Ectodermal cell (in vitro differentiated cells): ENCODE data around the gene WDR70.

Experiments used
- H3K27ac ChIP-seq: 2 replicates; pipeline ENCODE4 v1.7.0; 2013; ENCODE audit warnings: mild to moderate bottlenecking, low read depth, low read length; ENCODE audit not compliant: insufficient read depth, poor library complexity, severe bottlenecking
- H3K27me3 ChIP-seq: 2 replicates; pipeline ENCODE4 v1.7.0; 2013; ENCODE audit warnings: mild to moderate bottlenecking, low read length; ENCODE audit not compliant: insufficient read depth, control insufficient read depth, poor library complexity, severe bottlenecking
- H3K36me3 ChIP-seq: one replicate; pipeline ENCODE4 v1.7.0; 2013; ENCODE audit warnings: low read length; ENCODE audit not compliant: control insufficient read depth, insufficient read depth
- H3K4me1 ChIP-seq: one replicate; pipeline ENCODE4 v1.7.0; 2013; ENCODE audit warnings: low read length; ENCODE audit not compliant: control insufficient read depth, insufficient read depth
- H3K4me3 ChIP-seq: 2 replicates; pipeline ENCODE4 v1.7.0; 2013; ENCODE audit warnings: low read depth, low read length, control low read depth; ENCODE audit not compliant: insufficient read depth
- H3K9me3 ChIP-seq: 2 replicates; pipeline ENCODE4 v1.7.0; 2013; ENCODE audit warnings: mild to moderate bottlenecking, low read length, moderate library complexity; ENCODE audit not compliant: control insufficient read depth
- WGBS, 2 experiments: methylation state at CpG; one replicate each; pipeline ENCODE4 v1.1.7; 2013; ENCODE audit warnings: missing lambda C conversion rate in 2 of 2; 5-methylcytosine and 5-hydroxymethylcytosine counted together

Gene WDR70

GRCh38 chr5:37767961-37768360 is 388.8 kb downstream of the WDR70 start:
- Histone ChIP-seq H3K27ac (no peak overlapping the region), H3K9me3 (no peaks in the 10 kb centered on the region), H3K4me1 (no peaks in the 10 kb centered on the region), H3K4me3 (no peak overlapping the region), H3K27me3 (no peaks in the 10 kb centered on the region), H3K36me3 (no peaks in the 10 kb centered on the region)
- 84 to 85% methylated on average over 4 of the region's 4 CpGs for WGBS, 2 experiments

- Histone ChIP-seq H3K4me1 (no peaks in the 10 kb centered on the region), H3K27ac (no peak overlapping the region), H3K4me3 (no peak overlapping the region), H3K9me3 (no peaks in the 10 kb centered on the region), H3K27me3 (no peaks in the 10 kb centered on the region), H3K36me3 (no peaks in the 10 kb centered on the region)
Measured at GRCh38 chr5:37768371-37768770, 389.3 kb downstream of the WDR70 start.

GRCh38 chr5:37769108-37769507 is 390.0 kb downstream of the WDR70 start:
- Histone ChIP-seq H3K4me3 (no peak overlapping the region), H3K27me3 (no peaks in the 10 kb centered on the region), H3K27ac (no peak overlapping the region), H3K9me3 (no peaks in the 10 kb centered on the region), H3K4me1 (no peaks in the 10 kb centered on the region), H3K36me3 (no peaks in the 10 kb centered on the region)
- WGBS, 2 experiments = 92 to 96% methylated on average over 4 of the region's 4 CpGs

GRCh38 chr5:37769840-37770239 is 390.7 kb downstream of the WDR70 start:
- no peaks in the 10 kb centered on the region for H3K4me1 ChIP-seq
- no peaks in the 10 kb centered on the region for H3K27me3 ChIP-seq
- no peaks in the 10 kb centered on the region for H3K9me3 ChIP-seq
- H3K4me3 ChIP-seq = no peak overlapping the region
- 89 to 91% methylated on average over 1 of the region's 1 CpG for WGBS, 2 experiments
- H3K27ac ChIP-seq = no peak overlapping the region
- no peaks in the 10 kb centered on the region for H3K36me3 ChIP-seq

DNA sequence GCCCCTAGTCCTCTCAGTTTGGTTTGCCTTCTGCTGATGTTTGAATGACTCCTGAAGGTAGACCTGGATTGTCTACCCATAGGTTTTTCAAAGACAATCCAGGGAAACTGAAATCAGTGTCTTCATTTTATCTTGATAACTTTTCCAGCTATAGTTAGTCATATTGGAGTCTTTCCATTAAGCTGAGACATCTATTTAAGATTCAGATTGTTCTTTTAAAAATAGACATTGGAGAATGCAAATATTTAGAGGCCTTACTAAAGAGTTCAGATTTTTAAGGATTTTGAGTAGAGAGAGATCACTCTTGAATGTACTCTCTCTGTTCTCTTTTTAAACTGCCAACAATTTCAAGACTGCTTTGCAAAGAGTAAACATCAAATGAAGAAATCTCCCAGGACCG is 391.7 kb downstream of the WDR70 start:
- Histone ChIP-seq H3K27ac (no peak overlapping the region), H3K27me3 (no peaks in the 10 kb centered on the region), H3K9me3 (no peaks in the 10 kb centered on the region), H3K4me3 (no peak overlapping the region), H3K4me1 (no peaks in the 10 kb centered on the region), H3K36me3 (no peaks in the 10 kb centered on the region)
- WGBS, 2 experiments = 76 to 83% methylated on average over 1 of the region's 1 CpG

GRCh38 chr5:37771203-37771611 is 392.1 kb downstream of the WDR70 start:
- H3K4me3 ChIP-seq = no peak overlapping the region
- H3K9me3 ChIP-seq = no peaks in the 10 kb centered on the region
- H3K36me3 ChIP-seq = no peaks in the 10 kb centered on the region
- no peak overlapping the region for H3K27ac ChIP-seq
- H3K4me1 ChIP-seq = no peaks in the 10 kb centered on the region
- WGBS, 2 experiments = 91 to 95% methylated on average over 3 of the region's 3 CpGs
- H3K27me3 ChIP-seq = no peaks in the 10 kb centered on the region

- Histone ChIP-seq H3K27ac (no peak overlapping the region), H3K36me3 (no peaks in the 10 kb centered on the region), H3K27me3 (no peaks in the 10 kb centered on the region), H3K4me3 (no peak overlapping the region), H3K4me1 (no peaks in the 10 kb centered on the region), H3K9me3 (no peaks in the 10 kb centered on the region)
- 87 to 94% methylated on average over 1 to 2 of the region's 2 CpGs for WGBS, 2 experiments
Measured at GRCh38 chr5:37771731-37772130, 392.6 kb downstream of the WDR70 start.

GRCh38 chr5:37772255-37772654 is 393.1 kb downstream of the WDR70 start:
- Histone ChIP-seq H3K4me3 (no peak overlapping the region), H3K27me3 (no peaks in the 10 kb centered on the region), H3K4me1 (no peaks in the 10 kb centered on the region), H3K27ac (no peak overlapping the region), H3K36me3 (no peaks in the 10 kb centered on the region), H3K9me3 (no peaks in the 10 kb centered on the region)
- WGBS, 2 experiments = 94 to 95% methylated on average over 1 to 2 of the region's 2 CpGs

DNA sequence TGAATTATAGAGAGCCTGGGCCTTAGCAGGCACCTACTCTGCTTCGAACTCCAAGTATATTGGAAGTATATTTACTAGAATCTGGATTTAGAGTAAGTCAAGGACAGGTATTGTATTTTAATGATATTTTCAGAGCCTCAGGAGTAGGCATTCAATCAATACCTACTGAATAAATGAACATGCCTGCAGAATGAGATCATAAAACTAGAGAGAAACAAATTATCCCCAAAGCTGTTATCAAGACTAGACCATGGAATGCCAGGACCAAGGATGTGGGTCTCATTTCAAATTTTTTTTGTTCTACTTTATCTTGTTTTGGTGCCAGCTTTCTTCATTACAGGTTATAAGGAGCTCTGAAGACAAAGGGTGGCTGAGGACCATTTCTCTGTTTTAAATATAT is 394.7 kb downstream of the WDR70 start:
- no peaks in the 10 kb centered on the region for H3K9me3 ChIP-seq
- no peaks in the 10 kb centered on the region for H3K4me1 ChIP-seq
- WGBS, 2 experiments = 83 to 95% methylated on average over 1 of the region's 1 CpG
- no peak overlapping the region for H3K27ac ChIP-seq
- no peak overlapping the region for H3K4me3 ChIP-seq
- H3K36me3 ChIP-seq = no peaks in the 10 kb centered on the region
- H3K27me3 ChIP-seq = no peaks in the 10 kb centered on the region

DNA sequence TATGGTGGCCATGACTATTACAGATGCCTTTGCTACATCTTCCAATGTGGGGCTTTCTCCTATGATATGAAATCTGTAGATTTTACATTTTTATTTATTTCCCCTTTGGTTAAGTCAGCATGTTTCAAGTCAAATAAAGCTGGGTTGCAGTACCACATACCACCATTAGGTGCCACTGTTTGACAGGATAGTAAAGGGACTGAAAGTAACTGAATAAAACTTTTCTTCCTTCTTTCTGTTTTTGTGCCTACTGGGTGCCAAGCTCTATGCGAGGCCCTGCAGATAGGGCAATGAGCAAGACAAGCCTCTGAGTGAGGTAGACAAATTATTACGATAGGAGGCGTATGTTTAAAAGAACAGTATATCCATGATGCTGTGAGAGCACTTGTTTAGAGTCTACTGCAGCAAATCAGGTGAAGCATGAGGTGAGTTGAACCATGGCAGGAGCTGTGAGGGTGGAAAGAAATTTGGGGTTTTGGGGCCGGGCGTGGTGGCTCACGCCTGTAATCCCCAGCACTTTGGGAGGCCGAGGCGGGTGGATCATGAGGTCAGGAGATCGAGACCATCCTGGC is 395.9 kb downstream of the WDR70 start:
- no peaks in the 10 kb centered on the region for H3K27me3 ChIP-seq
- H3K27ac ChIP-seq = no peak overlapping the region
- no peaks in the 10 kb centered on the region for H3K9me3 ChIP-seq
- H3K36me3 ChIP-seq = no peaks in the 10 kb centered on the region
- 94 to 96% methylated on average over 9 of the region's 9 CpGs for WGBS, 2 experiments
- no peak overlapping the region for H3K4me3 ChIP-seq
- H3K4me1 ChIP-seq = no peaks in the 10 kb centered on the region

DNA sequence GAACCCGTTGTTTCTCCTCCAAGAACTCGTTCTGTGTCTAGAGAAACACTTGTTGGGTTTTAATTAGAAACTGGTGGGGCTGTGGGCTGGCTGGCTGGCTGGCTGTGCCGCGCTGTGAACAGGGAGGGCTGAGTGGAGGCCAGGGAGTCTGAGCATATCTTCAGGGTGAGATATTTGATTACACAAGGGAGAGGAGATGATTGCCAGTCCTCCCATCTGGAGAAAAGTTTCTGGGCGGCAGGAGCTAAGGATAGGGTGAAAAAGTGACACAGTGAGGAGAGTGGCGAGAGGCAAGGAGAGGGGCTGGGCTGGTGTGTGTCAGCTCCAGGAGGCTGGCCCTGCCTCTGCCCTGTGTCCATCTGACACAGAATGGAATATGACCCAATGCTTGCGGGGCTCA is 397.7 kb downstream of the WDR70 start:
- H3K4me3 ChIP-seq = no peak overlapping the region
- H3K27ac ChIP-seq = no peak overlapping the region
- no peaks in the 10 kb centered on the region for H3K4me1 ChIP-seq
- no peaks in the 10 kb centered on the region for H3K36me3 ChIP-seq
- H3K27me3 ChIP-seq = no peaks in the 10 kb centered on the region
- H3K9me3 ChIP-seq = no peaks in the 10 kb centered on the region
- 93 to 94% methylated on average over 7 of the region's 7 CpGs for WGBS, 2 experiments
